Right ventricle myocardium superior (tissue), 1 donor: ENCODE measurements around the gene HIRA. TPM values are rescaled to one million over a fixed set of nuclear protein-coding genes. Genes with fewer than 3 reads are reported as not detected.
A peak's percentile ranks its signal among the peaks of the same experiment; 100 is the strongest.
"Not testable (repeated sequence)": the region's sequence is repeated elsewhere in the genome, so short reads cannot be mapped to it uniquely, and the experiment has no call there.

ENCODE experiments used
- ATAC-seq: fragments of 200-7000 bp; cut with Tn5 transposase; one replicate; pipeline ENCODE4 v1.9.1; 2020; ENCODE audit warnings: mild to moderate bottlenecking; ENCODE audit not compliant: poor library complexity
- DNase-seq: peaks from one replicate; pipeline ENCODE4 v3.0.0-alpha.2; 2020
- intact Hi-C: fragments of 100-400 bp; cut with DNase I; formaldehyde crosslinking; loops from one replicate; pipeline ENCODE4 v1.11.2; 2022
- total RNA-seq: library from RNA; stranded (reverse); fragmentation: NEBNext Ultra II Directional; extraction: Animal tissue kit (Norgen Biotek cat#: 25700); gene quantifications from one replicate; pipeline ENCODE4 v1.2.1, GENCODE V29; 2021
- donor health status: DM: no; HTN: yes; CAD: no; lungs with severe emphysema.

Gene HIRA
- total RNA-seq, 1 donor from 2014 or later, result 18.2 TPM

DNA sequence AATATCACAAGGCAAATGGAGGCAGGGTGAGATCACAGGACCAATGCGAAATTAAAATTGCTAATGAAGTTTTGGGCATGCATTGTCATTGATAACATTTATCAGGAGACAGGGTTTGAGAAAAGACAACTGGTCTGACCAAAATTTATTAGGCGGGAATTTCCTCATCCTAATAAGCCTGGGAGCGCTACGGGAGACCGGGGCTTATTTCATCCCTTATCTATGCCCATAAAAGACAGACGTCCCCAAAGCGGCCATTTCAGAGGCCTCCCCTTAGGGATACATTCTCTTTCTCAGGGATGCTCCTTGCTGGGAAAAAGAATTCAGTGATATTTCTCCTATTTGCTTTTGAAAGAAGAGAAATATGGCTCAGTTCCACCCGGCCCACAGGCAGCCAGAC is 111.4 kb downstream of the HIRA start:
- ATAC-seq, DNase-seq, intact Hi-C loops: not testable (repeated sequence)

DNA sequence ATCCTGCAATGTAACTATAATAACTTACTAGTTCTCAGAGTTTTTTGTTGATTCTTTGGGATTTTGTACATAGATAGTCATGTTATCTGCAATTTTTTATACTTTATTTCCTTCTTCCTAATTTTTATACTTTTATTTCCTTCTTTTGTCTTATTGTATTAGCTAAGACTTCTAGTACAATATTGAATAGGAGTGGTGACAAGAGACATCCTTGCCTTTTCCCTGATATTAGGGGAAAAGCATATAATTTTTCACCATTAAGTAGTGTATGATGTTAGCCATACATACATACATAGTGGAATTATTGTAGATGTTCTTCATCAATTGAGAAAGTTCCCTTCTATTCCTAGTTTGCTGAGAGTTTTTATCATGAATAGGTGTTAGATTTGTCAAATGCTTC is 112.3 kb downstream of the HIRA start:
- no peak for DNase-seq
- no peak for ATAC-seq
- intact Hi-C loops, result no loop called here

DNA sequence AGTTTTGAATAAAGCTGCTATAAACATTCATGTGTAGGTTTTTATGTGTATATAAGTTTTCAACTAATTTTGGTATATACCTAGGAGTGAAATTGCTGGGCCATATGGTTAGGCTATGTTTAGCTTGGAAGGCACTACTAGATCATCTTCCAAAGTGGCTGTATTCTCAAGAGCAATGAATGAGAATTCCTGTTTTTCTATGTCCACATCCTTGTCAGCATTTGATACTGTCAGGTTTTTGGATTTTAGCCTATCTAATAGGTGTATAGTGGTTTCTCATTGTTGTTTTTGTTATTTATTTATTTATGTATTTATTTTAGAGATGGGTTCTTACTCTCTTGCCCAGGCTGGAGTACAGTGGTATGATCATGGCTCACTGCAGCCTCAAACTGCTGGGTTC is 113.7 kb downstream of the HIRA start:
- no peak for ATAC-seq
- DNase-seq, result no peak
- intact Hi-C loops, result no loop called here

DNA sequence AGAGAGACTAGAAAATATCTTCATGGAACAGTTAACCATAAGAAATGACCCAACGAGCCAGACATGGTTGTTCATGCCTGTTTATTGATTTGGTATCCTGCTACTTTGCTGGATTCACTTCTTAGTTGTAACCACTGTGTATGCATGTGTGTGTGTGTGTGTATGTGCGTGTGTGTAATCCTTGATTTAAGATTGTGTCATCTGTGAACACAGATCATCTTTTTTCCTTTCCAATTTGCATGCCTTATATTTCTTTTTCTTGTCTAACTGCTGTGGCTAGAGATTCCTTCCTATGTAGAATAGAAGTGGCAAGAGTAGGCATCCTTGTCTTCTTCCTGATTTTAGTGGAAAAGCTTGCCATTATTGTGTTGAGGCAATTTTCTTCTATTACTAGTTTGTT is 123.7 kb downstream of the HIRA start:
- intact Hi-C loops, result no loop called here
- DNase-seq (no peak), ATAC-seq (no peak)

DNA sequence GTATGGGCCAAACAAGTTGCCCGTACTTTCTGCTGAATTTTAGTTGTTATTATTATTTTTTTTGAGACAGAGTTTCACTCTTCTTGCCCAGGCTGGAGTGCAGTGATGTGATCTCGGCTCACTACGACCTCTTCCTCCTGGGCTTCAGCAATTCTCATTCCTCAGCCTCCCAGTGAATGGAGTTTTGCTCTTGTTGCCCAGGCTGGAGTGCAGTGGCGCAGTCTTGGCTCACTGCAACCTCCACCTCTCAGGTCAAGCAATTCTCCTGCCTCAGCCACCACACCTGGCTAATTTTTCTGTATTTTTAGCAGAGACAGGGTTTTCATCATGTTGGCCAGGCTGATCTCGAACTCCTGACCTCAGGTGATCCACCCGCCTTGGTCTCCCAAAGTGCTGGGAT is 125.0 kb downstream of the HIRA start:
- ATAC-seq, DNase-seq, intact Hi-C loops: not testable (repeated sequence)

DNA sequence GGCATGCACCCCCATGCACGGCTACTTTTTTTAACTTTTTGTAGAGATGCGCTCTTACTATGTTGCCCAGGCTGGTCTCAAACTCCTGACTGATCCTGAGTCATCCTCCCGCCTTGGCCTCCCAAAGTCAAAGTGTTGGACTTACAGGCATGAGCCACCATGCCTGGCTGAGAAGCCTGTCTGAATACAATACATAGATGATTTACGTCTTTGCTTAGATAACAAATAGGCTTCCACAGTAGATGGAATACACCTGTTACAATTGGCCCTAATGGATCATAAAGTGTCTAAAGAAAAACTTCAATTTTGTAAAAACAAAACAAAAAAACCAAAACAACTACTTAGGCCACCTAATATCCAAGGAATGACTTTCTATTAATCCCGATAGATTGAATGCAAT is 127.0 kb downstream of the HIRA start:
- DNase-seq (no peak), ATAC-seq (no peak)
- intact Hi-C loops, result no loop called here

DNA sequence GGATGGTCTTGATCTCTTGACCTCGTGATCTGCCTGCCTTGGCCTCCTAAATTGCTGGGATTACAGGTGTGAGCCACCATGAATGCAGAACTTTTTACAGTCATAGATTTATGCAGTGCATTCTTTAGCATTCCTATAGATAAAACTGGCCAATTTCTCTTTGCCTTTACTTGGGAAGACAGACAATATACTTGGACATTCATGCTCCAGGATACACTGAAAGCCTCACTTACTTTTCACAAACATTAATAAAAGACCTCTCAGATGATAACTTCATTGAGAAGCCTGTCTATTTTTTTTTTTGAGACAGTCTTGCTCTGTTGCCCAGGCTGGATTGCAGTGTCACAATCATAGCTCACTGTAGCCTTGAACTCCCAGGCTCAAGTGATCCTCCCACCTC is 127.7 kb downstream of the HIRA start:
- DNase-seq (no peak), ATAC-seq (no peak)
- intact Hi-C loops, result no loop called here

DNA sequence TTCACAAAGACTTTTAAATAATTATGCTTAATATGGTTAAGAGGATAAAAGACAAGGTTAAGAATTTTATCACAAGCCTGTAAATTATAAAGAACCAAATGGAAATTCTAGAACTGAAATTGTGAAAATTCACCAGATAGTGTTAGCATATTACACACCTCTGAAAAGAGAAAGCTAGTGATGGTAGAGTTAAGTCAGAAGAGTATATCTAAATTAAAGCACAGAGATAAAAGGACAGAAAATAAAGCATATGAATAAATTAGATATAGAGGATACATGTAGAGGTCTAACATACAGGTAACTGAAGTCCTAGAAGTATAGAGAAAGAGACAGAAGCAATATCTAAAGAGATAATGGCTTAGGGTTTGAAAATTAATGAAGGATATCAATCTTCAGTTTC is 135.8 kb downstream of the HIRA start:
- intact Hi-C loops, result no loop called here
- no peak for DNase-seq
- no peak for ATAC-seq

DNA sequence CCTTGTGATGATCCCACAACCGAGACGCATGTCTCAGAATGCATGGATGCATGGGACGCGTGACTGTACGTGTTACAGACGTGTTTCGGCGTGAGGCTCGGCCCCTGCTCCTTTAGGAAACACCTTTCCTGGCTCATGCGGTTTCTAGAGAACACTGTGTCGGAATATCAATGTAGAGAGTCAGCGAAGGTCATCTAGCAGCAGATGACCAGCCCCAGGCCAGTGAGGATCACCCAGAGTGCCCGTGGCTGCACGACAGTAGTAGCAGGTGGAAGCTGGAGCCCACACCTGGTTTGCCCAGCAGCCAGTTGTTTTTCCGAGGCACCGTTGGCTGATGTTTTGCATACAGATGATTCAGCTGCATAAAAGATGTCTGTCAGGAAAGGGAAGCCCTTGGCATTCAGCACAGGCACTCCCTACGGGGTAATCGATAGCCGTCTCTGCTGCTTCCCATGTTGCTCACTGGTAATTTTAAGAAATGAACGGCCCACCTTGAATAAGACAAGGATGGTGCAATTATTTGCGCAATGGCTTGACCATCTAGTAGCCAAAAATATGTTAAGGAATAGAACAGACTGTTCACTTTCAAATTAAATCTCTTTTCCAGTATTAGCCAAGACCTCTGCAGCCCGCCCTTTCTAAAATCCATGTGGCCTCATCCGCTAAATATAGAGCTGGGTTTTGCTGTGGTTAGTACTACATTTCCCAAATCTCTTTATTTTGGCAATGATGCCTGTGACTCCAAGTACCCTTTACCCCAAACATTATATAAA is 138.9 kb downstream of the HIRA start:
- intact Hi-C loops, result no loop called here
- DNase-seq, result peak; percentile 44
- ATAC-seq, result peak; percentile 13

DNA sequence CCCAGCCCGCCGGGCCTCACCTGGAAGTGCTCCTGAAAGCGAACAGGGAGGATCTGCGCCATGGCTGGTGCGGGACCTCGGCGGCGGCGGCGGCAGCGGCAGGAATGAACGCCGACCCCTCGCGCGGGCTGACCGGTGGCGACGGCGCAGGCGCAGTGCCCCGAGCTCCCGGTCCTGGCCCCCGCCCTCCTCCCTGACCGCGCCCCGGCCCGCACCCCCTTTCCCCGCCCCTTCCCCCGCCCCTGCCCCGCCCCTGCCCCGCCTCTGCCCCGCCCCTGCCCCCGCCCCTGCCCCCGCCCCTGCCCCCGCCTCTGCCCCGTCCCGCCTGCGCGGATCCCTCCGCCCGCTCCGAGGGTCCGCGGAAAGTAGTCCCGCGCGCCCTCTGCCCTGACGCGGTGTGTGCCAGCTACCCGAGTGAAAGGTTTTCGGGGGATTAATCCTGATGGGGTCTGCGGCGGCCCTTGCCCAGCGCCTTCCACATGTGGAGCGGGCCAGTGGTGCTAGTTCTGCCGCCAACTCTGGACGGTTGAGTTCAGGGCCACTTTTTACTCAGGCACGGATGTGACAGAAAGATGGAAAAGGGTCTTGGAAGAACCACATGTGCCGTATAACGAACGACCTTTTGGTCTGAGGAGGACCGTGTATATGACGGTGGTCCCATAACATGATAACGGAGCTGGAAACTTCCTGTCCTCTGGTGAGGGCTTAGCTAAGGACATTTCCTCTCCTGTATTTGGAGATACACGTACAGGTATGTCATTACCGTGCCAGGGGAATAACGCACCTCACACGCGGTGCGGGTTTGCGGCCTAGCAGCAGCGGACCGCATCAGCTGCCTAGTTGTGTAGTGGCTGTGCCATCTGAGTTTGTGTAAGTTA is 139.7 kb downstream of the HIRA start, which contains the start of gene CLTCL1:
Gene CLTCL1 (minus strand): TSS at position 140 of the 878 bp plus-strand sequence. CDS start 78 bp downstream, at position 62.
- ATAC-seq (peak; percentile 91), DNase-seq (peak; percentile 91)
- intact Hi-C loops, result no loop called here

DNA sequence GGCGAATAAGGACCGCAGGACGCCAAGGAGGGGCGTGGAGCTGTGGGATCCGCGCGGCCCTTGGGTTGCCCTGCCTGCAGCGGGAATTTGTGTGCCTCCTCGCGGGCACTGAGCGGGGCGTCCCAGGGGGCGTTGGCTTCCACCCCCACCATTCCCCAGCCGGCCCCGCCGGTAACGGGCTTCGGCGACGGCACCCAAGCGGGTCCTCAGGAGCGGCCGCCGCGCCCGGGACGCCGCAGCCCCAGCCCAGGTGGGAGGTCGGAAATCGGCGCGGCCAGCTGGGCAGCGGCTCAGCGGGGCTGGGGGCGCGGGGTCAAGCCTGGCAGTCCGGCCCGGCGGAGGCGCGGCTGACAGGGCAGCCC is 140.3 kb downstream of the HIRA start:
- DNase-seq, result peak; percentile 69
- peak; percentile 59 for ATAC-seq
- intact Hi-C loops, result no loop called here

DNA sequence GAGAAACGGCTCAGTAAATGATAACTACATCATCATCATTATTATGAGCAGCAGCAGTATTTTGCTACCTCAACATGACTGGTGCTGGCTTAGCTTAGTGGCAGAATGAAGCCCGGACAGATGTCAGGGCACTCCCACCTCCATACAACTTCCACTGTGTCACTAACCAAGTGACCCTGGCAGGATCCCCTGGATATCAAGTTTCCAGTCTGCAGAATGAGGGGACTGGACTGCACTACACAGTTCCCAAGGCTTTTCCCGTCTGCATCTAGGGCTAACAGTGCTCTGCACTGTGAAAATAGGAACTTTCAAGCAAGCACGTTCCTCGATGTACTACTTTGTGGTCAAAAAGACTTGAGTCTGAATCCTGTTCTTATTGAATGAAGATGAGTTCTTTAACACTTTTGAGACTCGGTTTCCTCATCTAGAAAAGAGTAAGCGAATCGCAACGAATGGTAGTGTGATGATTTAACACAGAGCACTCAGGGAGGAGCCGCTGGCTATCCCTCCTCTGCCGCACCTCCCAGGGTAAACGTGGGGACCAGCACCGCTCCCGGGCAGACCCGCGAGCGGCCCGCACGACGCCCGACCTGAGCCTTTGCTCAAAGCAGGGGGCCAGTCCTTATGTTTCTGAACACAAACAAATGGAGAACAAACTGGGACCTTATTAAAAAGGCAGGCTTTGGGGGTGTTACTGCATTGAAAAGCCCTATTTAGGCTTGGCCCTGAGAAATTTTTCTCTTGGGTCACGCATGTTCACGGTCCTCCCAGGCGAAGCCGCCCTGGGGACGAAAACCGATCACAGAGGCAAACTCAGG is 140.9 kb downstream of the HIRA start:
- no peak for DNase-seq
- peak; percentile 20 for ATAC-seq
- intact Hi-C loops, result no loop called here

DNA sequence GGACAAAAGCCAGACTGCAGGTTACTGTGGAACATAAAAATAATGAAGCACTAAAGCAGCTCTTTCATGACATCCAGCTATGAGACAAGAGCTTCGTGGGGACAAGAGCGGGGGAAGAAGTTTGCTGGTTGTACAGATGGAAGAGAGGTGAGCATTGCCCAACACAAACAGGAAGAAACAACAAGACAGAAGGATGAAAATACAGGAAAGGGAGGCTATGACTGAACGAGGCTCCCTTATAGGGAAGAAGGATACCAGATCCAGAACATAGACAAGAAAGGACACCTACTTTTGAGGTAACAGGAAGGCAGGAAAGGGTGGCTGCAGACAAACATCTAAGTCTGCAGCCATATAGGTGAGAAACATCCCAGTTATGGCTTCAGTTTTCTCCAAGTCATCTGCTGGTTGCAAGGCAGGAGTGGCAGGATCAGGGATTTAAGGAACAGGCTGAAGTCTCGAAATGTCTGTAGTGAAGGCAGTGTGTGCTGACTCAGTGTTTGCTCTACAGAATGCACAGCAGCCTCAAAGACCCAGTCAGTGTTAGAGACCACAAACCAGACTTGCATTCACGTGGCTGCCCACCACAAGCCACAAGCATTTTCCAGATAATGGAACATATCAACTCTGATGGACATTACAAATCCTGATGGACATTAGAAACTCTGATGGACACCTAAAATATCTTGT is 141.9 kb downstream of the HIRA start:
- DNase-seq, result no peak
- ATAC-seq, result no peak
- intact Hi-C loops, result no loop called here

DNA sequence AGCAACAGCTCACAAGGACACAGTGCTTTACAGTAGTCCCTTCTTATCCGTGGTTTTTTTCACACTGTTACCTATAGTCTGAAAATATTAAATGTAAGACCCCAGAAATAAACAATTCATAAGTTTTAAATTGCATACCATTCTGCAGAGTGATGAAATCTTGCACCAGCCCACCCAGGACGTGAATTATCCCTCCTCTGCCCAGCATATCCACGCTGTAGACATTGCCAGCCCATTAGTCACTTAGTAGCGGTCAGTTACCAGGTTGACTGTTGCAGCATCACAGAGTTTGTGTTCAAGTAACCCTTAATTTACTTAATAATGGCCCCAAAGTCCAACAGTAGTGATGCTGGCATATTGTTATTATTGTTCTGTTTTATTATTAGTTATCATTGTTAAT is 143.6 kb downstream of the HIRA start:
- no peak for DNase-seq
- intact Hi-C loops, result no loop called here
- ATAC-seq, result no peak

DNA sequence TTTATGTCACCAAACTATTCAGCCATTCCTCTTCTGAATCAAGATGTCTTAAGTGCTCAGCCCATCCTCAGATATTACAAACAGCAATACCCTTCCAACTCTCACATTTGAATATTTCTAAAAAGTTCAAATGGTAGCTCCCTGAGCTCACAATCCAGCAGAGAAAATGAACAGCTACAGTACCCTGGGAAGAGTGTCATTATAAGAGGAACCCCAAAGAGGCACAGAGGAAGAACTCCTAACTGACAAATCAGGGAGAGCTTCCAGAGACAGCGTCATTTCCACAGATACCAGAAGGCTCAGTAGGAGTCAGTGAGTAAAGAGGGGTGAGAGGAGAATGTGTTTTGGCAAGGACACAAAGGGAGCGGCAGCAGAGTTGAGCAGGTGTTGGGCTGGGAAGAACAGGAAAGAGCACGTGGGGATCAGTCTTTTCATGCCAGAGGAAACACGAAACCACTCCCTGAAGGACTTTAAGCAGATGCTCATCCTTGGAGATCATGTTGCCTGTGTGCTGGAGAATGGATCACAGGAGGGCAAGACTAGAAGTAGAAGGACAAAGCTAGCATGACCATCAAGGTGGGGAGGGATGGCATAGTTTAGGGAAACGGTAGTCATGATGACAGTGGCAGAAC is 144.3 kb downstream of the HIRA start:
- ATAC-seq (no peak), DNase-seq (no peak)
- intact Hi-C loops, result no loop called here

DNA sequence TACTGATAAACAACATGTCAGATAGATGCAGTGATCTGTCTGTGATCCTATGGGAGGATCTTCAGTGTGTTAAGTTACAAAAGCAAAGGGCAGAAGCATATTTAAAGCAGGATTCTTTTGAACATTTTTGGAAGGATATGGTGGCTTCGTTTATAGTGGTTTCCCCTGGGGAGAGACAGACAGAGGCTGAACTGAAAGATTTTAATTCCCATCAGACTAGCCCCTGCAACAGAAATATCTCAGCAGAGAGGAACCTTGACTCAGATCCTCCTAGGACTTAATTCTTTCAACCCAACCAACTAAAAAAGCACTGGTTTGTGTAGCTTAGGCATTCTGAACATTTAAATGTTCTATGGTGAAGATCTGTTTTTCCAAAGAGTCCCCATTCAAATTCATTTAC is 145.7 kb downstream of the HIRA start:
- intact Hi-C loops, result no loop called here
- no peak for DNase-seq
- ATAC-seq, result no peak
